Parathyroid adenoma (tissue), 2 donors: Measurements from ENCODE around the gene GMNC.

Source experiments
- H2AFZ ChIP-seq: fragments of 300-600 bp; sonication (generic); one replicate; pipeline ENCODE4 v1.7.0; 2017; ENCODE audit warnings: antibody characterized with exemption, mild to moderate bottlenecking
- H3K27ac ChIP-seq: fragments of 300-600 bp; sonication (generic); one replicate; pipeline ENCODE4 v1.7.0; 2017
- H3K27me3 ChIP-seq: fragments of 300-600 bp; sonication (generic); one replicate; pipeline ENCODE4 v1.7.0; 2017; ENCODE audit warnings: low read length; ENCODE audit not compliant: control insufficient read depth, insufficient read depth
- H3K36me3 ChIP-seq: fragments of 300-600 bp; sonication (generic); one replicate; pipeline ENCODE4 v1.7.0; 2017; ENCODE audit warnings: low read length; ENCODE audit not compliant: control insufficient read depth, insufficient read depth
- H3K4me1 ChIP-seq: fragments of 300-600 bp; sonication (generic); one replicate; pipeline ENCODE4 v1.7.0; 2017; ENCODE audit warnings: control low read depth
- H3K4me2 ChIP-seq: fragments of 300-600 bp; sonication (generic); one replicate; pipeline ENCODE4 v1.7.0; 2017; ENCODE audit warnings: low read length
- H3K4me3 ChIP-seq: fragments of 300-600 bp; sonication (generic); one replicate; pipeline ENCODE4 v1.7.0; 2017; ENCODE audit warnings: low read depth, low read length
- H3K79me2 ChIP-seq: fragments of 300-600 bp; sonication (generic); one replicate; pipeline ENCODE4 v1.7.0; 2017; ENCODE audit warnings: control low read depth
- H3K9ac ChIP-seq: fragments of 300-600 bp; sonication (generic); one replicate; pipeline ENCODE4 v1.7.0; 2017; ENCODE audit warnings: mild to moderate bottlenecking
- H3K9me3 ChIP-seq: fragments of 300-600 bp; sonication (generic); one replicate; pipeline ENCODE4 v1.7.0; 2017; ENCODE audit warnings: low read length; ENCODE audit not compliant: control insufficient read depth
- CTCF ChIP-seq: fragments of 300-600 bp; sonication (generic); IDR thresholded peaks from one replicate; pipeline ENCODE4 v1.7.0; 2017; ENCODE audit warnings: antibody characterized with exemption, mild to moderate bottlenecking
- donor health status: primary hyperparathyroidism.

The GMNC gene

GRCh38 chr3:190809351-190809750 lies 53.1 kb downstream of the GMNC start:
- H3K27me3 ChIP-seq: no peaks in the 10 kb centered on the region
- H3K36me3 ChIP-seq: no peaks in the 10 kb centered on the region
- no peak overlapping the region for H3K27ac ChIP-seq
- no peak overlapping the region for H3K9ac ChIP-seq
- no peak for TF ChIP-seq CTCF
- no peak overlapping the region for H3K4me3 ChIP-seq
- H3K4me2 ChIP-seq: no peak overlapping the region
- no peaks in the 10 kb centered on the region for H3K9me3 ChIP-seq
- no peaks in the 10 kb centered on the region for H3K79me2 ChIP-seq
- H2AFZ ChIP-seq: peak overlapping the region; percentile 13
- no peaks in the 10 kb centered on the region for H3K4me1 ChIP-seq

- Histone ChIP-seq H3K27ac (peak overlapping the region; percentile 34), H2AFZ (peak overlapping the region; percentile 35), H3K9ac (no peak overlapping the region), H3K36me3 (no peaks in the 10 kb centered on the region), H3K27me3 (no peaks in the 10 kb centered on the region), H3K9me3 (no peaks in the 10 kb centered on the region), H3K4me1 (no peaks in the 10 kb centered on the region), H3K4me2 (no peak overlapping the region), H3K4me3 (no peak overlapping the region), H3K79me2 (no peaks in the 10 kb centered on the region)
- TF ChIP-seq CTCF: no peak
Observed at GRCh38 chr3:190807719-190808375, 54.6 kb downstream of the GMNC start.
